ENCODE data around the gene ARHGAP26.
A peak's percentile ranks its signal among the peaks of the same experiment; 100 is the strongest.

Gene ARHGAP26

DNA sequence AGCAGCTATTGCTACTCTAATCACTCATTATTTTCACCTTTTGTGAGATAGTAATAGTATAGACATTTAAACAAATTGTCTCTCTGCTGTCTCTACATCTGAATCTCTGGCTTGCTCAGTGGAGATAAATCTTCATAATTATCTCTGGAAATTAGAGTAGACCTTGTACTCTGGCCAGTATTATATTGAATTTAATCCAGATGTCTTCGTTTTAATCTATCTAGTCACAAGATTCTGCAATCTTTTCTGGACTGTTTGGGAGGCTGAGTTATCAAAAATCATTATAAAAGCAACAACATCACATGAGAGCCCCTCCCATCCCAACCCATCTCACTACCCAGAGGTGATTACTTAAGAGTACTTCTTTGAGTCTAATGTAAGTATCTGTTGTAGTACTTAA, 19.0 kb downstream of the ARHGAP26 start:
- DNase-seq, result no peak

DNA sequence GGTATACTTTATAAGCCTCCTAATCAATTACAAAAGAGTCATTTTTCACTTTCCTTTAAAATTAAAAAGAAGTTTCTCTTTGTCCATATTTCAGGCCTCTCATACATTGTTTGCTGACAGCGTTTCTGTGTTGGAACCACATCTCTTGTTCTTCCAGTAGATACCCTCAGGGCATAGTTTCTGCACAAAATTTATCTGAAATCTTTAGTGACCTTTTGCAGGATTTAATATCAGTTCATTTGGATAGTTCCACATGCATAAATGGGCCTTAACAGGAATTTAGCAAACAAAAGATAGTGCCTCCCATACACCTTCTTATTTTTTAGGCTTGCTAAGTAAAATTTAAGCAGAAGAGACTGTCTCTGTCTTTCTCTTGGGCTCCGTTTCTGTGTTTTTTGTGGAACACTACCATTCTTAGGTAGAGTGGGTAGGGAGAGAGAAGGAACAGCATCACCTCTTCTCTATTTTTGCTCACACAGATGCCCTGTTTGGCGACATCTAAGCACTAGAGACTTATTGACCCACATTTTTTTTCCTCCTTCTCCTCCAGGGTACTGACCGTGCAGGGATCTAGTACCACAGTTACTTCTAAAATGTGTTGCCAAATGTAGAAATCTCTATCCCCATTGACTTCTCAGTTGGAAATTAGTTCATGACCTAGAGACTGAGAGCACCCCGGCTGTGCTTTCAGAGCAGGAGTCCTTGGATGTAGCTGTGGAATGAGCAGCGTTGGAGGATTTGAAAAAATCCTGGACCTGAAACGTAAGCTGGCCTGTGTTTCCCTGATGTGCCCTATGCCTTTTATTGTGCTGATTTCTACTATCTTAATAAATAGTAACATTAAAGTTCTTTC, 22.1 kb downstream of the ARHGAP26 start:
- DNase-seq, result no peak

DNA sequence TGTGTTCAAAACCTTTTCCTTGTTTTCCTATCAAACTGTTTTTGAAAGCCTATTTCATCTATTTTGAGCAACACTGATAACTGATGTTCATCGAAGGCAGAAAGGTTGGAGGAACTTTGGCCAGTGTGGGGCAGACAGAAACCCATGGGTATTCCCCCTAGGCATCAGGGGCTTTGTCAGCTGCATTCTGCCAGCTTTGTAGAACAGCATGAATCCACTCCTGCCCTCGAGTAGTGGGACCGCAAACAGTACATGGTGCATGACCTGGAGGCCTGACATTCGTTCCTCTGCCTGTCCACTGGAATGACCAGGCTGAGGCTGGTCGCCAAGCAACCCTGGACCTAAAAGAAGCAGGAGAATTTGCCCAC, 22.7 kb downstream of the ARHGAP26 start:
- no peak for DNase-seq

DNA sequence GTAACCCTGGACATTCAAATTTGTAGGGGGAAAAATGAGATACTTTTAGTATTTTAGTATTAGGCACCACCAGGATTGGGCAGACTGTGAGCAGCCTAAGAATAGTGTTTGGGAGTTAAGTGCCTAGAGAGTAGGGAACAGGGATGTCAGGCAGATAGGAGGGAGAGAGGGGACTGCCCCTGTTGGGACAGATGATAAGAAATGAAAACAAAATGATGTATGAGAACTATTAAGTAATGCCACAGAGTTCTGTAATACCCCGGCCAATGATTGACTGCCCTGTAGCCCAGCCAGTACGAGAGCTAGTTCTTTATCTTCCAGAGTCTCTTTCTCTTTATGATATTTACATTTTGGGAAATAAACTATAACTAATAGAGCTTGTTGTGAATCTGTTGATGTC, 24.4 kb downstream of the ARHGAP26 start:
- DNase-seq, result no peak

DNA sequence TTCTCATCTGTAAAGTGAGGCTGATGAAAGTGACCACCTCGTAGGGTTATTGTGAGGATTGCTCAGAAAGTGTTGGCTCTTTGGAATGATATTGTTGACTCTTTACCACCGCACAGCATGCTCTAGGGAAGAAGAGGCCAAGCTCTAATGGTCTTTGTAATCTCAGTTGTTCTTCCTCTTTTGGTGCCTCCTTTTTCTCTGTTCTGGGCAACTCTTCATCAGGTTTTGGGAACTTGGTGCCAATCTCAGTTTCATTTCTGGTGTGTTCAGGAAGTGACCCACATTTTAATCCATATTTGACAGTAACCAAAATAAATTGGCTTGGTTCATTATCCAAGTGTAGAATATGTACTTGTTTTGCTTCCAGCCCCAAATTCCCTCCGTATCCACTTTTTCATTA, 25.1 kb downstream of the ARHGAP26 start:
- no peak for DNase-seq

DNA sequence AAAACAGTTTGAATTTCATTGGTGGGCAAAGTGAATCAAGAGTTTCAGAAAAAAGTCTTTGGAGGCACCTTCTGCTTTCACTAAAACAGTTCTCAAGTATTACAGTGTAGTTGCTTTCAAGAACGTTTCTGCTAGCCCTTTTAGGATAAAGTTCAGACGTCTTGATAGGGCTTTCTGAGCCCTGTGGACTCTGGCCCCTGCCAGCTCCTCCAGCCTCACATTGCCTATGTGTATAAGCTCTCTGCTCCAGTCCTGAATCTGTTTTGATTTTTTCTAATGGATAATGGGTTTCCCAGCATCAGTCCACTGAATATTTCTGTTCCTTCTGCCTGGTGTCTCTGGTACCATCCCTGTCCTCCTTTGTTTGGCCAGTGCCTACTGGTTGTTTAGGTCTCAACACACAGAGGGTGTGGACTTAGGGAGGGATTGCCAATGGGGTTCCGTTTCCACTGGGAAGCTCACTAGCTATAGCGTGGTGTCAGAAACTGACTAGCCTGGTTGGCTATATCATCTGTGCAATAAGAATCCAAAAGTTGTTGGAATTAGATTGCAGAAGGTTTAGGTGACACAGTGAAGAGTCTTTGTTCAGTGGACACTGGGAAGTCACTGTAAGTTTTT, 26.4 kb downstream of the ARHGAP26 start:
- DNase-seq, result no peak

DNA sequence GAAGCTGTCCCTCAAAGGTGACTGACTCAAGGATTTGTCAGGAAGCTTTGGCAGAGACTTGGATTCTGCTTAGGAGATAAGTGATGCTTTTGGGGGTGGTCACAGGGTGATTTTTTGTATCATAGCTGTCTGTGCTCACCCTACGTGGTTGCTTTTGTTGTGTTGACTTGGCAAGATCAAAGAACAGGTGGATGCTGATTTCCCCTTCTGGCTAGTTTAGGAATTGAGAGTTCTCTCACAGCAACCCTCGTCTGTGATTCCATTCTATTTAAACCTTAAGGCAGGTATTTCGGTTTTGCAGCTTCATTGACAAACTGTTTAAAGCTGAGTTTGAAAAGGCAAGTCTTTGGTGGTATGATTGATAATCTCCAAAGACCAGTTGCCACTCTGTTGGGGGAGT, 27.2 kb downstream of the ARHGAP26 start:
- DNase-seq, result no peak

DNA sequence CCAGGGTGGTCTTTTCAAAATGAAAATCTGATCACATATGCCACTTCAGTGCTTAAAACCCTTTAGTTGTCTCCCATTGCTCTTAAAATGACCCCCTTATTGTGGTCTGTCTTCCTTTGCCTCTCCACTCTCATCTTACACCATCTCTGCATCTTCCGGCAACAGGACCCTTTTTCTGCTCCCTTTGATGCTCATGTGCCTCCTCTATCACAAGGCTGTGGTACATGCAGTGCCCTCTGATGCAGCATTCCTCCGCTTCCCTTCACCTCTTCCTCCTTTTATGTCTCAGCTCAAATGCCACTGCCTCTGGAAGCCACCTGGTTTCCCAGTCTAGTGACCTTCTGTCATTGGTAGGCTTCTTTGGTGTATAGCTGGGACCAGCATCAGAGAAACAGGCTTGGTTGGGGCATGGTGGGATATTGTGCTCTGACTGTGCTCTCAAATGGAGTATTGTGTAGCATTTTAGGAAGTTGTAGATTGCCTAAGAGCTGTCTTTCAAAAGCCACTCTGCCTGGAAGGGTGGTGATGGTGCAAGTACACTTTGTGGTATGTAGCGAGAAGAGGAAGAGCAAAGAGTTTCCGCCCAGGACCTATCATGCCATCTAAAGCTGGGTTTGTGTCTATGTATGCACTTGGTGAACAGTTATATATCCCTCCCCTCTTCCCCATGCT, 28.1 kb downstream of the ARHGAP26 start:
- DNase-seq, result peak; percentile 51

DNA sequence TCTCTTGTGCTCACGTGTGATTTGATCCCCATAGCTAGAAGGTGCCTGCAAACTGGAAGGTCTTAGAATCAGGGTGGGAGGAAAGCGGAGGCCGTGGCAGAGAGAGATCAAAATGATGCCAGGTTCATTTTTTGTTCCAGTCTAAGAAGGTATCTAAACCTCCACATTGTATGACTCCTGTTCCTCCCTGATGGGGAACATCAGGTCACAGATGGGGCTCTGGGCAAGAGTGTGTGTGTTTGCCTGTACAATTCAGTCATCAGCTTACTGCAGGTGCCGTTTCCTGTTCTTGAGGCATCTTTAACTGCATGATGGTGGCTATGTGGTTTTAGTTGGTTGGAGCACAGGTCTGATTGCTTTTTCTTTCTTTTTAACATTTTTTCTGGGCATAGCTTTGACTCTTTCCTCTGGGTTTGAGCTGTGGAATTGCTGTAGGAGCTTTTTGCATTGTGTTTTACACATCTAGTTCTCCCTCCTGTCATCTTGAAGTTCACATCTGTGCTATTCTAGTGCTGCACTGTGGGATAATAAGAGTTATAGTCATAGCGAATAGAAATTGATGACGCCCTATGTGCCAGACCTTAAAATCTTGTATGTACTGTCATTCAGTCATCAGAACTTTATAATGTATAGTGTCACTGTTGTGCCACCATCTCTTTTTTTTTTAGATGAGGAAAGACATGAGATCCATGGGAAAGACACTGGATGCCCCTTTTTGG, 30.8 kb downstream of the ARHGAP26 start:
- DNase-seq, result no peak

DNA sequence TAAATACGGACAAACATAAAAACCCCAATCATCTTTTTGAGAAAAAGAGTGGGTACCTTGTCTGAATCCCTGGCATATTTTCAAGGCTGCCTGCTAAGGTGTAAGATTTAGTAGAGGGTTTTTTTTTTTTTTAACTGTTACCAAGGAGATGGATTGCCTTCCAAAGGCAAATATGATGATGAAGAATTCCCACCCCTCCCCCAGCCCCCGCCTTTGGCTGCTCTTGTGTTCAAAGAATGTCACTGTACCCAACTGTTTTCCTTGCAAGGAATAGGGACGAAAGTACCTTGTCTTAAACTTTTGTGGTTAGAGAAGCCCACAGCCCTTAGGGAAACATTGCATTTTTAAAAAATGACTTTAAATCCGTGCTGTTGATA, 31.3 kb downstream of the ARHGAP26 start:
- no peak for DNase-seq

DNA sequence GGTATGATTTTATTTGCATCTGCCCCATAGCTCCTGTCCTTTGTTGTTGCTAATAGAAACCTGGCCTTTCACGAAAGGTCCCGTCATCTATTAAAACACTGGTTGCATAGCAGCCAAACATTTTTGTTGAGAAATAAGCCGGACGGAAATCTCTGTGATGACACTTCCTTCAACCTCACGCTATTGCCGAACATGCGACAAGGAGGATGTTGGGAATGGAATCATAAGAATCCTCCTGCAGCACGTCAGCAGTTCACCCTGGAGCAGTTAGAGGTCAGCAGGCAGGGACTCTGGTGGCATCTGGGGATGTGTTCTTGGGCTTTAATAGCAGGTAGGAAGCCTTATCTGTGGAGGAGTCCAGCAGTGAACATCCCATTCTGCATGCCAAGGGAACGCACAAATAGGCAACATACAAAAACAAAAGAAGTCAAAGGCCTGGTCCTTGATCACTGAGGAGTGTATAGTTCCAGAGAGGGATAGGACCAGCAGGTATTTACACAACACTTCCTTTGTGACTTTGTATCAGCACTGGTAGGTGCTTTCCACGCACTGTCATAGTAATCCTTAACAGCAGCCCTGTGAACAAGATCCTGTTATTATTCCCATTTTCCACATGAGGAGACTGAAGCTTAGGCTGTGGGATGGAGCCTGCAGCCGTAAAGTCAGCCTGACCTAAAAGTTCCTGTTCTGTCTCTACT, 33.4 kb downstream of the ARHGAP26 start:
- DNase-seq, result no peak

DNA sequence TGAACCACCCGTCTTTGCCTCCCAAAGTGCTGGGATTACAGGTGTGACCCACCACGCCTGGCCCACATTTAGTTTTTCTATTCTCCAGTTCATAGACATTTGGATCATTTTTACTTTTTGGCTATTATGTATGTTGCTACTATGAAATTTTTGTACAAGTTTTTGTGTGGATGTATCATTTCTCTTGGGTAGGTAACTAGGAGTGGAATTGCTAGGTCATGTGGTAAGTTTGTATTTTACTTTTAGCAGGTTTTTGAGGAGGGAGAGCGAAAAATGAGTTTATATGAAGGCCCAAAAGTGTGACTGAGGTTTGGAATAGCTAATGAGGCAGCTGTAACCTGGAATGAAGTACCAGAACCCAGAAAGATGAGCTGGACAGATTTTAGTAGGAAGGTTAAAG, 35.2 kb downstream of the ARHGAP26 start:
- DNase-seq, result no peak

DNA sequence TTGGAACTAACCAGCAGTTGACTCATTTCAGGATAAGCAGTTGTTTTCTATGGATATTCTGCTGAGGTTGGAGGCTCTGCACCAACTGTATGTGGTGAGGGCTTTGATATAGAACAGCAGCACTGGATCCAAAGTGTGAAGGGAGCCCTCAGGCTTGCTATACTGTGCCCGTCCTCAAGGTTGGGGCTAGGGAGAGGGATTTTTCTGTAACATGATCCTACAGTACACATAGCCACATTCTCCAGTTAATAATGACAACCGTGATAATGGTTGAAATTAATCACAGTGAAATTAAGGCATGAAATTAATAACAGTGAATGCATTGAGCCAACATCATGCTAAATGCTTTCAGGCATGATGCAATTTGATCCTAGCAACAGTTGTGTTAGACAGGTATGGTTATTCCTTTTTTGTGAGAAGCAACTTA, 36.7 kb downstream of the ARHGAP26 start:
- DNase-seq, result no peak

DNA sequence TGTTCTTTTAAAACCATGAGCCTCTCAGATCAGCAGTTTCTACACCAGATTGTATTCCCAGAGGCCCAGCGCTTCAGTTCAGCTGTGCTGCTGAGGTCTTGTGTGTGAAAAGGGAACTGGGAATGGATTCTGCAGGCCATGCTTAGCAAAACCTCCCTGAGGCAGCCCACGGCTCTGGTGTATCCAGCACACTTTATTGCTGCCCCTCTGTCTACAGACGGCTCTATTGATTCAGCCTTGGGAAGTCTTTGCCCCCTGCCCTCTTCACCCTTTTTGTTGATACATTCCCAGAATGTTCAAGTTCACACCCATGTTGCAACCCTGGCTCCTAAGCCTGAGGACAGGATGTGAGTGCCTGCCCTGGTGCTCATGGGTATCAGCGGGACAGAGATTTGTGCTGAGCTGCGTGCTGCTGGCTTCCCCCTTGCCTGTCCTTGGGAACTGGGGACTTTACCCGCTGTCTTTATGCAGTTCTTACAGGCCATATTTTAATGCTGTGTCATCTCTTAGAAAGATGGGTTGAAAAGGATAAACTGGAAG, 37.3 kb downstream of the ARHGAP26 start:
- no peak for DNase-seq

DNA sequence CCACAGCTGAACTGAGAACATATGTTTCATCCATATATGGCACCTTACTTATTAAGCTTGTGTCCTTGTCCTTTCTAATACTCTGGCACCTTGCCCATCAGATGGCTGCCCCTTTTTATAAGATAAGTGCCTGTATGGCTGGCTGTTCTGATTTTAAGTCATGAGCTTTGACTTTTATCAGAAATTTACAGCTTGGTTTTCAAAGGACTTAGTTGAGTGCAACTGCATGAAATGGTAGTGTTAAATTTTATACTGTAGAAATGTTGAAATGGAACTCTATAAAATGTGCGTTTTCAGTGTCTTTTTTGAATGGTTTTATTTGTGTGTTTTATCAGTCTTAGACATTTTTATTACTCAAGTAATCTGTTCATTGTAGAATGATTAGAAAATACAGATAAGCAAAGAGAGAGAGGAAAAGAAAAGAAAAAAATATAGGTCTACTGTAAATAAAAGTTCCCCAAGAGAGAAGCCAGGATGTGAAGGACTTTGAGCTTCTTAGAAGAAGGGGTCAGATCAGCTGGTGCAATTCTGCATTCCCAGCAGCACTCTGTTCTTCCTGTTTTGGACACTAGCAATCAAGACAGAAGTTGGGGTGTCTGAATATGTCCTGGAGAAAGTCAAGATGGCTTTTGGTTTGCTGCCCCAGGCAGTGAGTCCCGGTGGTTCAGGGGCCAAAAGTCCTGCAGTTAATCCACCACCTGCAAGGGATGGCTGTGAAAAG, 38.9 kb downstream of the ARHGAP26 start:
- DNase-seq, result peak; percentile 69

DNA sequence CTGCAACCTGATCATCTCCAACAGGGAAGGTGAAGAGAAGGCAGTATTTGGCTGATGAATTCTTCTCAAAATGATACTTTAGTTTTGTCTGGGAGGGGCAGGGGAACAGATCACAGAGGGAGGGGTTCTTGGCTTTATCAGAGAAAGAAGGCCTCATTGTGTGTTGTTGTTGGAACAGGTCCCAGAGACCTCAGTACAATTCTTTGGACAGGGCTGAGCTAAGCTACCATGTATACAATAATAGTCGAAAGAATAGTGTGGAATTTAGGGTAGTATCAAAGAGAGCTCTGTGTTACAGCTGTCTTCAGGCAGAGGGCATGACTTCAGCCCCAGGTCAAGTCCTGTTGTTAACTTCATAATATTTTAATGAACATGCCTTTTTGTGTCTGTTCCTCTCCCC, 39.9 kb downstream of the ARHGAP26 start:
- DNase-seq, result peak; percentile 72

DNA sequence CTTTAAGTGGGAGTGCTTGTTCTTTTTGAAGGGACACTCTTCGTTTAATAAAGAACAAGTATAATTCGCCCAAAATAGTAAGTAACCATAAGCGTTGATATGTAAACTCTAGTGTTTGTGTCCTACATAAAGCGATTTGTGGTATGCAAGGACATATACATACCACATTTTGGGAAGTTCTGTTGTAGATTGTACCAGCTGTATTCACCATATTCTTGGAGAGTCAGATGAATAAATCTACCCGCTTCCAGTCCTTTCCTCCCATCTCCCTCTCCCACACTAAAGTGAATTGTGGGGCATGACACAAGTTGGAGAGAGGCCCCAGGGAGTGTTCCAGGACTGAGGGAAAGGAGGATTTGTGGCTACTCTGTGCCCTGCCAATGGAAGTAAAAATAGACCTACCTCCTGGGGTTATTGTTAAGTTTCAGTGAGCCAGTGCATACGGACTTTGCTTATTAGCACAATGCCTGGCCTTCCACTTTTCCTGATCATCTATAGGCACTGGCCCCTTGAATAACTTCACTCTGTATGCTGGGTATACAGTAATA, 40.6 kb downstream of the ARHGAP26 start:
- no peak for DNase-seq

DNA sequence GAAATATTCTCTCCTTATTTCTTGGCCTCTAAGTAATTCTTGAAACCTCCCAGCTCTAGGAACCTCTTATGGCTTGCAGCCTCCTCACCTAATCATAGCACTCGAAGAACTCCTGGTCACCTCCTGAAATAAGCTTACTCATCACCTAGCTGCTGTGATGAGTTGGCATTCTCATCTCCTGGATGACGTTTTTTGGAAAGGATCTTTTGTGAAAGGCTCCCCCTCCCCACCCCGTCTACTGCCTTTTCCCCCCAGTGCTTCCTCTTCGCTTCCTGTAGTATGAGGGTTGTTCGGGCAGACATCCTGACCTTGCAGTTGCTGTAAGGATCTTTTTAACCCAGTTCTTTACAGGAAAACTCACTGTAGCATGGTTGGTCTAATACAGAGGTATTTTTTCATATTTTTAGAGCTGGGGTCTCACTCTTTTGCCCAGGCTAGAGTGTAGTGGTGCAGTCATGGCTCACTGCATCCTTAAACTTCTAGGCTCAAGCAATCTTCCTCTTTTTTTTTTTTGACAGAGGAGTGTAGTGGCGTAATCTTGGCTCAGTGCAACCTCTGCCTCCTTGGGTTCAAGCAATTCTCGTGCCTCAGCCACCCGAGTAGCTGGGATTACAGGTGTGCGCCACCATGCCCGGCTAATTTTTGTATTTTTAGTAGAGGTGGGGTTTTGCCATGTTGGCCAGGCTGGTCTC, 41.8 kb downstream of the ARHGAP26 start:
- DNase-seq, result no peak

DNA sequence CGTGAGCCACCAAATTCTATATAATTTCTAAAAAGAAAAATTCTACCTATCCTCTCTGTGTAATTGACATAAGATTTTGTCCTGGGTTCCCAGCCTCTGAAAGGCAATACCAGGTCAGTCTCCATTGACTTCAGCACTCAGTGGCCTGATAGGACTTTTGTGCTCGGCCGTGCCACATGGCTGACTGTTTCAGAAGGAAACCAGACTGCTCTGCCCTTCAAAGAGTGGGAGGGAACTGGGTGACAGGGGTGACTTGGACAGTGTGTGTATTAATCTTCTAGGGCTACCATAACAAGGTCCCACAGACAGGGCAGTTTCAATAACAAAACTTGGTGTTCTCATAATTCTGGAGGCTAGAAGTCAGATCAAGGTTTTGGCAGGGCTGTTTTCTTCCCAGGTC, 43.0 kb downstream of the ARHGAP26 start:
- DNase-seq, result no peak

DNA sequence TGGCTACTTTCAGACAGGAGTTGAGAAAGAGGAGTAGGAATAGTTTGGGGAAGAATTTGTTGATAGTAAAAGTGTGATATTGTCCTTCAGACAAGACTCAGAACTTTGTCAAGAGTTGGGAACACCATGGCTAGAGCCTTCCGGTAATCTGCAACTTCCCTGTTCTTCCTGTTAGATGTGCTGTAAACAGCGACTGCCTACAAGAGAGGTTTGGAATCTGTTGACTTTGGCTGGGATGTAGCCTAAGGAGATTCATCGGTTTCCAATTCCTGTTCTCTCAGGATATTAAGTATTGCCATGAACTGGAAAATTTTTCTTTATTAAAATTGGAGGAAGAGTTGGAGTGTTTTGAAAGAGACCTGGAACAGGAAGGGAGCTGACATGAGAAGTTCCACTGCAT, 43.9 kb downstream of the ARHGAP26 start:
- no peak for DNase-seq

DNA sequence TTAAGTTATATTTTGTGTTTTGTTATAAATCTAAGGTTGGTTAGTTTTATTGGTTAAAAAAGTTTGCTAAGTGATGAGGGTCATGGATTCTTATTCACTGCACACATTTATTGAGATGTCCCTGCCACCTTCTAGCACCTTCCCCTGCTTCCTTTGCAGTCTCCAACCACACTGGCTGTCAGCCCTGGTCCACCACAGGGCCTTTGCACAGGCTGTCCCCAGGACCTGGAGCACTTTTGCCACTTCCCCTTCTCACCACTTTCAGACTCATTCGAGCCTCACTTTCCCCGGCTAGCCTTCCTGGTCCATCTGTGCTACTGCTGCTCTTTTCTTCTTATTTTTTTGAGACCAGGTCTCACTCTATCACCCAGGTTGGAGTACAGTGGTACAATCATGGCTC, 45.3 kb downstream of the ARHGAP26 start:
- no peak for DNase-seq

Measured in hematopoietic multipotent progenitor cell treated with erythropoietin and hydrocortisone succinate and interleukin-3 and kit ligand, for 8 days (in vitro differentiated cells).